HepG2 (cell line): ENCODE measurements around the gene OSER1. TPM values are rescaled to one million over a fixed set of nuclear protein-coding genes. Genes with fewer than 3 reads are reported as not detected.
A peak's percentile ranks its signal among the peaks of the same experiment; 100 is the strongest.

Source experiments
- ATAC-seq: fragments of 200-7000 bp; cut with Tn5 transposase; 3 replicates; pipeline ENCODE4 v1.9.1; 2020; ENCODE audit warnings: mild to moderate bottlenecking, moderate library complexity
- BruUV-seq: library from RNA; stranded (reverse); fragments of 400-500 nt; replicated peaks from 2 replicates; lab custom pipeline; 2021; lab: Mats Ljungman, UMichigan
- CTCF ChIA-PET: fragments of 300-600 bp; formaldehyde crosslinking; extraction: SDS; loops from one replicate; lab custom pipeline; 2021; ENCODE audit warnings: low total read pairs, inconsistent platforms, low intra/inter-chr PET ratio; lab: Yijun Ruan, JAX
- POLR2A ChIA-PET: fragments of 350-600 bp; sonication (Branson Sonifier 250); formaldehyde crosslinking; loops from one replicate; lab custom pipeline; 2020; ENCODE audit warnings: antibody characterized with exemption, inconsistent platforms; lab: Yijun Ruan, JAX
- DNase-seq: peaks from one replicate; pipeline ENCODE4 v3.0.0-alpha.2; 2015; ENCODE audit warnings: low spot score
- FAIRE-seq: peaks from 3 replicates; lab custom pipeline; 2011; peaks lifted over from hg19 to GRCh38; lab: Jason Lieb, UNC
- H2AFZ ChIP-seq: one replicate; pipeline ENCODE4 v1.6.1; 2011; ENCODE audit warnings: low read length, inconsistent platforms
- H3K27ac ChIP-seq: fragments of 300-600 bp; 3 replicates; pipeline ENCODE4 v1.8.0; 2011; ENCODE audit warnings: mixed run types, mild to moderate bottlenecking, mixed read lengths, low read length, inconsistent platforms; ENCODE audit not compliant: insufficient read depth; ENCODE audit errors: extremely low read length
- H3K27me3 ChIP-seq, 2 experiments: fragments of 200-600 bp in 1 of 2; 2 replicates in 1 of 2; 3 replicates in 1 of 2; pipeline versions ENCODE4 v1.6.0 to v1.8.0; 2011; ENCODE audit warnings: low read length in 2 of 2, mild to moderate bottlenecking in 2 of 2, moderate library complexity in 2 of 2, inconsistent platforms in 1 of 2; ENCODE audit not compliant: insufficient read depth in 2 of 2, control insufficient read depth in 1 of 2
- H3K36me3 ChIP-seq, 2 experiments: fragments of 200-600 bp in 1 of 2; replicated peaks in 1 of 2; 2 replicates in 1 of 2; 3 replicates in 1 of 2; pipeline versions ENCODE4 v1.5.1 to v1.8.0; 2011; ENCODE audit warnings: low read length in 2 of 2, inconsistent platforms in 1 of 2; ENCODE audit not compliant: insufficient read depth in 2 of 2, control insufficient read depth in 1 of 2
- H3K4me1 ChIP-seq: 2 replicates; pipeline ENCODE4 v1.5.1; 2012; ENCODE audit warnings: low read length, inconsistent platforms; ENCODE audit not compliant: insufficient read depth
- H3K4me2 ChIP-seq: 2 replicates; pipeline ENCODE4 v1.6.0; 2011; ENCODE audit warnings: low read depth, low read length, inconsistent platforms
- H3K4me3 ChIP-seq, 3 experiments: fragments of 200-600 bp in 1 of 3; sonication (generic), shearing (Covaris generic) in 1 of 3; replicated peaks in 1 of 3; 2 replicates each; pipeline ENCODE4 v1.5.1; 2011 to 2016; ENCODE audit warnings: low read length in 3 of 3, inconsistent platforms in 2 of 3, low read depth in 2 of 3, mild to moderate bottlenecking in 2 of 3, control low read depth in 1 of 3, mixed read lengths in 1 of 3; ENCODE audit not compliant: insufficient read depth in 1 of 3
- H3K79me2 ChIP-seq: one replicate; pipeline ENCODE4 v1.6.1; 2011; ENCODE audit warnings: low read length, inconsistent platforms; ENCODE audit not compliant: insufficient read depth
- H3K9ac ChIP-seq: 2 replicates; pipeline ENCODE4 v1.6.0; 2011; ENCODE audit warnings: mild to moderate bottlenecking, low read depth, low read length, inconsistent platforms; ENCODE audit not compliant: insufficient read depth
- H3K9me3 ChIP-seq: 2 replicates; pipeline ENCODE4 v1.5.1; 2012; ENCODE audit warnings: mild to moderate bottlenecking, low read length
- H4K20me1 ChIP-seq: 2 replicates; pipeline ENCODE4 v1.6.0; 2011; ENCODE audit warnings: inconsistent platforms, mild to moderate bottlenecking, low read length, moderate library complexity; ENCODE audit not compliant: insufficient read depth
- CREB1 ChIP-seq, 2 experiments: fragments of 450-650 bp in 1 of 2; IDR thresholded peaks; 2 replicates each; pipeline ENCODE4 v1.6.1; 2016 to 2017; ENCODE audit warnings: control low read depth in 1 of 2, mild to moderate bottlenecking in 1 of 2, missing compliant biosample characterization in 1 of 2, missing genetic modification characterization in 1 of 2
- DMAP1 ChIP-seq: IDR thresholded peaks from 2 replicates; pipeline ENCODE4 v1.6.1; 2016
- FOXK2 ChIP-seq: fragments of 450-650 bp; IDR thresholded peaks from 2 replicates; pipeline ENCODE4 v1.6.1; 2016
- FOXP1 ChIP-seq, 2 experiments: fragments of 450-650 bp in 1 of 2; IDR thresholded peaks; 2 replicates each; pipeline ENCODE4 v1.6.1; 2017 to 2018; ENCODE audit warnings: antibody characterized with exemption in 1 of 2
- KDM6A ChIP-seq: IDR thresholded peaks from 2 replicates; pipeline ENCODE4 v1.6.1; 2016; ENCODE audit warnings: low read depth
- REST ChIP-seq, 2 experiments: IDR thresholded peaks; 2 replicates each; pipeline ENCODE4 v1.6.1; 2011 to 2012; ENCODE audit warnings: low read length in 2 of 2, borderline replicate concordance in 1 of 2, low read depth in 1 of 2, mild to moderate bottlenecking in 1 of 2, moderate library complexity in 1 of 2
- RNF2 ChIP-seq: fragments of 450-650 bp; conservative IDR thresholded peaks from 2 replicates; pipeline ENCODE4 v1.6.1; 2016; ENCODE audit warnings: low read depth
- ZNF121 ChIP-seq: sonication (generic); formaldehyde crosslinking; IDR thresholded peaks from 2 replicates; pipeline ENCODE4 v1.5.0; 2020; ENCODE audit warnings: mild to moderate bottlenecking, missing genetic modification reagents
- ZNF441 ChIP-seq: sonication (generic); formaldehyde crosslinking; IDR thresholded peaks from 2 replicates; pipeline ENCODE4 v1.7.0; 2021; ENCODE audit warnings: missing genetic modification reagents, borderline replicate concordance
- ZNF644 ChIP-seq: IDR thresholded peaks from 2 replicates; pipeline ENCODE4 v1.6.1; 2016; ENCODE audit warnings: low read depth
- ZNF691 ChIP-seq: sonication (generic); formaldehyde crosslinking; IDR thresholded peaks from 2 replicates; pipeline ENCODE4 v1.4.0; 2020; ENCODE audit warnings: missing genetic modification reagents, low read depth, mild to moderate bottlenecking, borderline replicate concordance
- ZNF782 ChIP-seq: sonication (generic); formaldehyde crosslinking; IDR thresholded peaks from 2 replicates; pipeline ENCODE4 v1.4.0; 2020; ENCODE audit warnings: missing genetic modification reagents, mild to moderate bottlenecking, borderline replicate concordance
- WGBS: methylation state at CpG from one replicate; pipeline ENCODE4 v1.1.6; 2017; ENCODE audit warnings: low lambda C conversion rate; 5-methylcytosine and 5-hydroxymethylcytosine counted together
- in situ Hi-C: cut with HindIII; loops from 2 replicates; pipeline ENCODE4 v1.10.0; 2017; ENCODE audit warnings: low pct_unique_long_range_greater_than_20kb; ENCODE audit not compliant: extremely low pct_ligation_motif_present
- intact Hi-C: fragments of 100-400 bp; cut with micrococcal nuclease; formaldehyde crosslinking; loops from one replicate; pipeline ENCODE4 v1.10.0; 2022; ENCODE audit not compliant: unreplicated experiment
- polyA plus RNA-seq, 8 experiments: library from polyadenylated mRNA; depleted of rRNA in 3 of 8; stranded (reverse) in 7 of 8; unstranded in 1 of 8; fragments of >200 nt; fragmentation: Illumina TruSeq in 4 of 8; extraction: Trizol in 4 of 8; gene quantifications; 2 replicates each; pipeline versions ENCODE4 v1.2.1 to v1.2.3, GENCODE V29; 2011 to 2016; ENCODE audit warnings: low read depth in 4 of 8, missing spikeins in 1 of 8, mixed read lengths in 1 of 8; ENCODE audit not compliant: insufficient read depth in 1 of 8
- total RNA-seq, 5 experiments: library from RNA; depleted of rRNA; stranded (reverse); fragments of >200 nt; fragmentation: Illumina TruSeq; extraction: Trizol; gene quantifications; 2 replicates each; pipeline ENCODE4 v1.2.3, GENCODE V29; 2016; ENCODE audit warnings: low read depth in 1 of 5
- TF ChIP-seq, protein P1 (sequence below): sonication (generic); formaldehyde crosslinking; IDR thresholded peaks from 2 replicates; pipeline ENCODE4 v1.5.0; 2020; ENCODE audit warnings: missing genetic modification reagents
- TF ChIP-seq, protein P2 (sequence below): sonication (generic); formaldehyde crosslinking; IDR thresholded peaks from 2 replicates; pipeline ENCODE4 v1.8.1; 2022; ENCODE audit warnings: mild to moderate bottlenecking, missing genetic modification reagents
- TF ChIP-seq, protein P3 (sequence below): sonication (generic); formaldehyde crosslinking; conservative IDR thresholded peaks from 2 replicates; pipeline ENCODE4 v1.8.0; 2022; ENCODE audit warnings: missing genetic modification reagents

Gene OSER1
- total and polyA plus RNA-seq, 2 of the 13 experiments (the other 11 are each of a cell fraction or from before 2014, with no cell fraction given), result 71.2 to 71.5 TPM

DNA sequence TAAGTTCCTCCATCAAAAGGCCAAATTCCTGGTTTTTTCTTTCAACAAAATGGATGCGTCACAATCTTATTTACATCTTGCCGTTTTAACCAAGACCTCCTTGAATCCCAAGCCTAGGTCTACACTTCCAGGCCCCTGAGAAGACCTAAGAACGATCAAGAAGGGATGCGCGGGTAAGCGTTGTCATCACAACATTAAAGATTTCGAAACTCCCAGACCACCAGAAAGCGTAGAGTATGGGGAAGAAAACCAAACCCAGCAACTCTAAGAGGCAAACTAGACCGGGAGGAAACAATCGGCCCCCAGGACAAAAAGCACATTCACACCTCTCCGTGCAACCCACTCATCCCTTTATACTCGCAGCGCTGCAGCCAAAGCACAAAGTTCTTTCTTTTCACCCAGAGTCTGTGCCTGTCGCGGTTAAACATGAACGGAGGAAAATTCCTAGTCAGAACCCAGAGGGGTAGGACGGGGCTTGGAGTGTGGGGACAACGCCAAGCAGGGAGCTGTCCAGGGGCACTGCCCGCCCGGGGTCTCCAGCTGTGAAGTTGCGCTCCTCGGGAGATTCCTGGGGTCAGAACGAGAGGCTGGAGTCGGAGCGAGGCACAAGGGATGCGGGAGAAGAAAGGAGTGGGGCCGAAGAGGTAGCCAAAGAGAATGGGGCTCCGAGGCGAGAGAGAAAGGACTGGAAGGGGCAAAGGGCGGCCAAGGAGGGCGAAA is 725 bp downstream of the OSER1 start:
- peaks cover 46% of the 10 kb centered on the region for H4K20me1 ChIP-seq
- intact Hi-C loops, result loop anchor here (10.0 kb wide), 4 partner anchors 475 to 675 kb away; partner anchors contain the start of genes GTSF1L, MYBL2 and YWHAB
- FAIRE-seq, result peak; percentile 15
- in situ Hi-C loops, result no loop called here
- DNase-seq, result no peak
- H3K27ac ChIP-seq, result peak overlapping the region; percentile 87
- no peaks in the 10 kb centered on the region for H3K9me3 ChIP-seq
- WGBS, result under 1% methylated on average over 31 of the region's 31 CpGs
- POLR2A ChIA-PET, result interaction anchor here (0.9 to 1.4 kb wide), 8 partner anchors 100 to 311 kb away, joined by 3 to 5 read pairs (median 4); partner anchors contain the start of gene TTPAL
- H3K27me3 ChIP-seq, result no peaks in the 10 kb centered on the region; a peak in 1 of 5 replicates
- peaks cover 64% of the 10 kb centered on the region for H3K79me2 ChIP-seq
- peak; percentile 40 for ATAC-seq
- peak overlapping the region; percentile 96 for H3K9ac ChIP-seq
- BruUV-seq, result TSS peak; percentile 54
- H3K4me1 ChIP-seq, result peaks cover 61% of the 10 kb centered on the region
- H3K4me2 ChIP-seq, result peak overlapping the region; percentile 94
- peak overlapping the region; percentile 91 to 96 (median 92) for H3K4me3 ChIP-seq
- H3K36me3 ChIP-seq, result peaks cover 6 to 7% of the 10 kb centered on the region in 2 experiments
- H2AFZ ChIP-seq, result no peak overlapping the region
- CTCF ChIA-PET, result no interaction called here
- TF ChIP-seq, protein P1, sequence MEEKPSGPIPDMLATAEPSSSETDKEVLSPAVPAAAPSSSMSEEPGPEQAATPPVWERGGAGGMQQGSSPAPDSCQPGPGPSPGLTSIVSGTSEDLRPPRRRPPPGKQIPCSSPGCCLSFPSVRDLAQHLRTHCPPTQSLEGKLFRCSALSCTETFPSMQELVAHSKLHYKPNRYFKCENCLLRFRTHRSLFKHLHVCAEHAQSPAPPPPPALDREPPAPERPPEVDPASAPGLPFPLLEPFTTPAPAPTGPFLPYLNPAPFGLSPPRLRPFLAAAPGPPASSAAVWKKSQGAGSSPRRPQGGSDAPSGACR, result no peak
- TF ChIP-seq, protein P2, sequence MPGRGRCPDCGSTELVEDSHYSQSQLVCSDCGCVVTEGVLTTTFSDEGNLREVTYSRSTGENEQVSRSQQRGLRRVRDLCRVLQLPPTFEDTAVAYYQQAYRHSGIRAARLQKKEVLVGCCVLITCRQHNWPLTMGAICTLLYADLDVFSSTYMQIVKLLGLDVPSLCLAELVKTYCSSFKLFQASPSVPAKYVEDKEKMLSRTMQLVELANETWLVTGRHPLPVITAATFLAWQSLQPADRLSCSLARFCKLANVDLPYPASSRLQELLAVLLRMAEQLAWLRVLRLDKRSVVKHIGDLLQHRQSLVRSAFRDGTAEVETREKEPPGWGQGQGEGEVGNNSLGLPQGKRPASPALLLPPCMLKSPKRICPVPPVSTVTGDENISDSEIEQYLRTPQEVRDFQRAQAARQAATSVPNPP (CRISPR knock-in tag), result 0 out of 2 replicates have a peak, but pooled peaks have one; percentile 3
- TF ChIP-seq KDM6A (CRISPR knock-in tag), result no peak
- TF ChIP-seq FOXK2, result no peak
- no peak for TF ChIP-seq CREB1 (IDR thresholded peaks at IDR 0.05)
- no peak for TF ChIP-seq CREB1 (CRISPR knock-in tag; IDR thresholded peaks at IDR 0.05)
- 0 out of 2 replicates have a peak, but pooled peaks have one; percentile 40 for TF ChIP-seq ZNF644 (CRISPR knock-in tag)
- 0 out of 2 replicates have a peak, but pooled peaks have one; percentile 13 for TF ChIP-seq DMAP1 (CRISPR knock-in tag)
- no peak for TF ChIP-seq RNF2
- peak; percentile 42 to 86 for TF ChIP-seq REST (IDR thresholded peaks at IDR 0.05; ENCODE audit: borderline replicate concordance in 1 of 2, low read depth in 1 of 2, low read length in 2 of 2)
- TF ChIP-seq, protein P3, sequence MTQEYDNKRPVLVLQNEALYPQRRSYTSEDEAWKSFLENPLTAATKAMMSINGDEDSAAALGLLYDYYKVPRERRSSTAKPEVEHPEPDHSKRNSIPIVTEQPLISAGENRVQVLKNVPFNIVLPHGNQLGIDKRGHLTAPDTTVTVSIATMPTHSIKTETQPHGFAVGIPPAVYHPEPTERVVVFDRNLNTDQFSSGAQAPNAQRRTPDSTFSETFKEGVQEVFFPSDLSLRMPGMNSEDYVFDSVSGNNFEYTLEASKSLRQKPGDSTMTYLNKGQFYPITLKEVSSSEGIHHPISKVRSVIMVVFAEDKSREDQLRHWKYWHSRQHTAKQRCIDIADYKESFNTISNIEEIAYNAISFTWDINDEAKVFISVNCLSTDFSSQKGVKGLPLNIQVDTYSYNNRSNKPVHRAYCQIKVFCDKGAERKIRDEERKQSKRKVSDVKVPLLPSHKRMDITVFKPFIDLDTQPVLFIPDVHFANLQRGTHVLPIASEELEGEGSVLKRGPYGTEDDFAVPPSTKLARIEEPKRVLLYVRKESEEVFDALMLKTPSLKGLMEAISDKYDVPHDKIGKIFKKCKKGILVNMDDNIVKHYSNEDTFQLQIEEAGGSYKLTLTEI (CRISPR knock-in tag), result no peak
- peak; percentile 42; the same call in 1 of the 2 replicates for TF ChIP-seq ZNF121
- TF ChIP-seq ZNF691 (CRISPR knock-in tag), result no peak
- TF ChIP-seq ZNF782, result no peak
- no peak for TF ChIP-seq ZNF441 (CRISPR knock-in tag)
- TF ChIP-seq FOXP1 (IDR thresholded peaks at IDR 0.05), result no peak
- no peak; the same call in 1 of the 2 replicates for TF ChIP-seq FOXP1 (CRISPR knock-in tag; IDR thresholded peaks at IDR 0.05)
